OCI-LY3 (cell line): Measurements from ENCODE around the gene KLF4.

ENCODE experiments used
- H2AFZ ChIP-seq: fragments of 200-600, 300-600 bp; shearing (Covaris generic); 2 replicates; pipeline ENCODE4 v1.6.0; 2014; ENCODE audit warnings: antibody characterized with exemption, low read depth, low read length
- H3K27ac ChIP-seq: fragments of 200-600, 300-600 bp; sonication (generic); 2 replicates; pipeline ENCODE4 v1.5.1; 2014; ENCODE audit warnings: mild to moderate bottlenecking, low read length, moderate library complexity, mixed read lengths
- H3K27me3 ChIP-seq: fragments of 200-600, 300-600 bp; sonication (generic); 2 replicates; pipeline ENCODE4 v1.6.1; 2014; ENCODE audit warnings: low read depth, low read length, mixed read lengths
- H3K36me3 ChIP-seq: fragments of 200-600, 300-600 bp; sonication (generic); replicated peaks from 2 replicates; pipeline ENCODE3; 2014; ENCODE audit warnings: low read depth, low read length, mixed read lengths
- H3K4me1 ChIP-seq: fragments of 300-600, 200-600 bp; sonication (generic); 2 replicates; pipeline ENCODE4 v1.6.1; 2014; ENCODE audit warnings: low read length, mixed read lengths
- H3K4me2 ChIP-seq: fragments of 200-600, 300-600 bp; sonication (generic); 2 replicates; pipeline ENCODE4 v1.6.1; 2014; ENCODE audit warnings: low read length, mixed read lengths
- H3K4me3 ChIP-seq: fragments of 300-600, 200-600 bp; sonication (generic); 2 replicates; pipeline ENCODE4 v1.5.1; 2014; ENCODE audit warnings: antibody characterized with exemption, mild to moderate bottlenecking, low read length, moderate library complexity
- H3K79me2 ChIP-seq: fragments of 300-600, 200-600 bp; shearing (Covaris generic); 2 replicates; pipeline ENCODE4 v1.6.1; 2014; ENCODE audit warnings: mild to moderate bottlenecking, low read length, mixed read lengths
- H3K9ac ChIP-seq: fragments of 300-600, 200-600 bp; shearing (Covaris generic); 2 replicates; pipeline ENCODE4 v1.6.0; 2014; ENCODE audit warnings: mild to moderate bottlenecking, low read length, moderate library complexity
- H3K9me3 ChIP-seq: fragments of 200-600, 300-600 bp; shearing (Covaris generic); 2 replicates; pipeline ENCODE4 v1.6.1; 2014; ENCODE audit warnings: low read length, mixed read lengths; ENCODE audit not compliant: insufficient read depth
- H4K20me1 ChIP-seq: fragments of 200-600, 300-600 bp; sonication (generic); 2 replicates; pipeline ENCODE4 v1.6.1; 2016; ENCODE audit warnings: low read length, mixed read lengths; ENCODE audit not compliant: insufficient read depth
- EZH2phosphoT487 ChIP-seq: fragments of 200-600 bp; shearing (Covaris generic); IDR thresholded peaks from 2 replicates; pipeline ENCODE4 v1.6.1; 2018; ENCODE audit warnings: antibody characterized with exemption, mixed run types, low read depth
- TF ChIP-seq, protein P1 (sequence below): fragments of 200-600, 300-600 bp; sonication (generic); IDR thresholded peaks from 2 replicates; pipeline ENCODE4 v1.5.1; 2014; ENCODE audit warnings: antibody characterized with exemption, low read length, low read depth

Gene KLF4

GRCh38 chr9:107489144-107489673, 360 bp downstream of the KLF4 start:
- Histone ChIP-seq H3K9ac (no peak overlapping the region), H3K4me3 (no peak overlapping the region), H2AFZ (no peak overlapping the region), H3K79me2 (no peaks in the 10 kb centered on the region), H3K27ac (no peak overlapping the region), H3K4me1 (no peaks in the 10 kb centered on the region), H3K36me3 (no peaks in the 10 kb centered on the region), H3K9me3 (no peaks in the 10 kb centered on the region), H3K27me3 (no peaks in the 10 kb centered on the region), H4K20me1 (no peaks in the 10 kb centered on the region), H3K4me2 (no peak overlapping the region)
- TF ChIP-seq, protein P1, sequence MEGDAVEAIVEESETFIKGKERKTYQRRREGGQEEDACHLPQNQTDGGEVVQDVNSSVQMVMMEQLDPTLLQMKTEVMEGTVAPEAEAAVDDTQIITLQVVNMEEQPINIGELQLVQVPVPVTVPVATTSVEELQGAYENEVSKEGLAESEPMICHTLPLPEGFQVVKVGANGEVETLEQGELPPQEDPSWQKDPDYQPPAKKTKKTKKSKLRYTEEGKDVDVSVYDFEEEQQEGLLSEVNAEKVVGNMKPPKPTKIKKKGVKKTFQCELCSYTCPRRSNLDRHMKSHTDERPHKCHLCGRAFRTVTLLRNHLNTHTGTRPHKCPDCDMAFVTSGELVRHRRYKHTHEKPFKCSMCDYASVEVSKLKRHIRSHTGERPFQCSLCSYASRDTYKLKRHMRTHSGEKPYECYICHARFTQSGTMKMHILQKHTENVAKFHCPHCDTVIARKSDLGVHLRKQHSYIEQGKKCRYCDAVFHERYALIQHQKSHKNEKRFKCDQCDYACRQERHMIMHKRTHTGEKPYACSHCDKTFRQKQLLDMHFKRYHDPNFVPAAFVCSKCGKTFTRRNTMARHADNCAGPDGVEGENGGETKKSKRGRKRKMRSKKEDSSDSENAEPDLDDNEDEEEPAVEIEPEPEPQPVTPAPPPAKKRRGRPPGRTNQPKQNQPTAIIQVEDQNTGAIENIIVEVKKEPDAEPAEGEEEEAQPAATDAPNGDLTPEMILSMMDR: no peak
- no peak for TF ChIP-seq EZH2phosphoT487

GRCh38 chr9:107488375-107489143, 1.0 kb downstream of the KLF4 start:
- Histone ChIP-seq H3K9ac (no peak overlapping the region), H3K4me2 (no peak overlapping the region), H3K79me2 (no peaks in the 10 kb centered on the region), H3K4me3 (no peak overlapping the region), H4K20me1 (no peaks in the 10 kb centered on the region), H3K9me3 (no peaks in the 10 kb centered on the region), H3K27ac (no peak overlapping the region), H3K36me3 (no peaks in the 10 kb centered on the region), H3K4me1 (no peaks in the 10 kb centered on the region), H3K27me3 (no peaks in the 10 kb centered on the region), H2AFZ (no peak overlapping the region)
- TF ChIP-seq, protein P1: no peak
- no peak for TF ChIP-seq EZH2phosphoT487

DNA sequence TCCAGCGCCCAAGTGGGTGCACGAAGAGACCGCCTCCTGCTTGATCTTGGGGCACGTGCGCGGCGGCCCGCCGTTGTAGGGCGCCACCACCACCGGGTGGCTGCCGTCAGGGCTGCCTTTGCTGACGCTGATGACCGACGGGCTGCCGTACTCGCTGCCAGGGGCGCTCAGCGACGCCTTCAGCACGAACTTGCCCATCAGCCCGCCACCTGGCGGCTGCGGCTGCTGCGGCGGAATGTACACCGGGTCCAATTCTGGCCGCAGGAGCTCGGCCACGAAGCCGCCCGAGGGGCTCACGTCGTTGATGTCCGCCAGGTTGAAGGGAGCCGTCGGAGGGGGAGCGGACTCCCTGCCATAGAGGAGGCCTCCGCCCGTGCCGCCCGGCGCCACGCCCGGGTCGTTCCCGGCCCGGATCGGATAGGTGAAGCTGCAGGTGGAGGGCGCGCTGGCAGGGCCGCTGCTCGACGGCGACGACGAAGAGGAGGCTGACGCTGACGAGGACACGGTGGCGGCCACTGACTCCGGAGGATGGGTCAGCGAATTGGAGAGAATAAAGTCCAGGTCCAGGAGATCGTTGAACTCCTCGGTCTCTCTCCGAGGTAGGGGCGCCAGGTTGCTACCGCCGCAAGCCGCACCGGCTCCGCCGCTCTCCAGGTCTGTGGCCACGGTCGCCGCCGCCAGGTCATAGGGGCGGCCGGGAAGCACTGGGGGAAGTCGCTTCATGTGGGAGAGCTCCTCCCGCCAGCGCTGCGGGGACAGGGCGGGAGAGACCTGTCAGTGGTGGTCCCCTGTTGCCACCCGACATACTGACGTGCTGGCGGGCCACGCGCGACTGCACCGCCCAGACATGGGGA, 1.8 kb downstream of the KLF4 start:
- TF ChIP-seq, protein P1: no peak
- no peak for TF ChIP-seq EZH2phosphoT487
- H3K27me3 ChIP-seq: no peaks in the 10 kb centered on the region
- H4K20me1 ChIP-seq: no peaks in the 10 kb centered on the region
- no peaks in the 10 kb centered on the region for H3K79me2 ChIP-seq
- no peak overlapping the region for H3K9ac ChIP-seq
- no peaks in the 10 kb centered on the region for H3K36me3 ChIP-seq
- no peak overlapping the region for H2AFZ ChIP-seq
- H3K27ac ChIP-seq: no peak overlapping the region
- H3K4me2 ChIP-seq: no peak overlapping the region
- no peak overlapping the region for H3K4me3 ChIP-seq
- H3K9me3 ChIP-seq: no peaks in the 10 kb centered on the region
- H3K4me1 ChIP-seq: no peaks in the 10 kb centered on the region
